SK-N-SH (cell line): ENCODE results near the gene GOT1. TPM values are rescaled to one million over a fixed set of nuclear protein-coding genes. Genes with fewer than 3 reads are reported as not detected.

Source experiments
- CTCF ChIA-PET: fragments of 300-600, 350-600 bp; formaldehyde crosslinking; extraction: SDS; loops from one replicate; lab custom pipeline; 2021; lab: Yijun Ruan, JAX
- POLR2A ChIA-PET: fragments of 350-600 bp; sonication (Branson Sonifier 250); formaldehyde crosslinking; extraction: SDS; loops from one replicate; lab custom pipeline; 2020; ENCODE audit warnings: antibody characterized with exemption, inconsistent platforms; lab: Yijun Ruan, JAX
- DNase-seq: peaks from one replicate; pipeline ENCODE4 v3.0.0; 2012
- H2AFZ ChIP-seq: fragments of 200-600 bp; sonication (generic); 2 replicates; pipeline ENCODE4 v1.8.1; 2016; ENCODE audit warnings: antibody characterized with exemption, mild to moderate bottlenecking, low read depth
- H3F3A ChIP-seq: fragments of 200-600 bp; sonication (generic); replicated peaks from 2 replicates; pipeline ENCODE3; 2016; ENCODE audit warnings: antibody characterized with exemption, mild to moderate bottlenecking; ENCODE audit not compliant: insufficient read depth
- H3K27ac ChIP-seq, 2 experiments: fragments of 200-500 bp in 1 of 2; fragments of 200-600 bp in 1 of 2; sonication (Bioruptor generic) in 1 of 2; sonication (generic), shearing (Covaris generic) in 1 of 2; 2 replicates each; pipeline versions ENCODE4 v1.5.1 to v1.6.1; 2014 to 2016; ENCODE audit warnings: low read depth in 2 of 2, inconsistent platforms in 1 of 2, low read length in 1 of 2, mild to moderate bottlenecking in 1 of 2, mixed read lengths in 1 of 2
- H3K27me3 ChIP-seq: fragments of 200-600 bp; sonication (generic), shearing (Covaris generic); 2 replicates; pipeline ENCODE4 v1.6.1; 2016; ENCODE audit warnings: mixed run types; ENCODE audit not compliant: insufficient read depth
- H3K36me3 ChIP-seq, 2 experiments: fragments of 200-500 bp in 1 of 2; fragments of 200-600 bp in 1 of 2; sonication (Bioruptor generic) in 1 of 2; sonication (generic) in 1 of 2; replicated peaks in 1 of 2; 2 replicates each; pipeline versions ENCODE3 to v1.5.1; 2014 to 2016; ENCODE audit warnings: low read length in 1 of 2, mild to moderate bottlenecking in 1 of 2; ENCODE audit not compliant: insufficient read depth in 2 of 2, control insufficient read depth in 1 of 2
- H3K4me1 ChIP-seq, 2 experiments: fragments of 200-500 bp in 1 of 2; fragments of 200-600 bp in 1 of 2; sonication (Bioruptor generic) in 1 of 2; sonication (generic), shearing (Covaris generic) in 1 of 2; 2 replicates each; pipeline versions ENCODE4 v1.5.1 to v1.6.1; 2014 to 2016; ENCODE audit warnings: low read depth in 1 of 2, low read length in 1 of 2, mixed run types in 1 of 2; ENCODE audit not compliant: insufficient read depth in 2 of 2, control insufficient read depth in 1 of 2
- H3K4me2 ChIP-seq: fragments of 200-600 bp; sonication (generic), shearing (Covaris generic); 2 replicates; pipeline ENCODE4 v1.6.1; 2017; ENCODE audit warnings: mixed run types
- H3K4me3 ChIP-seq, 2 experiments: fragments of 200-500 bp in 1 of 2; fragments of 200-600 bp in 1 of 2; sonication (Bioruptor generic) in 1 of 2; sonication (generic), shearing (Covaris generic) in 1 of 2; 2 replicates each; pipeline versions ENCODE4 v1.5.1 to v1.8.1; 2014 to 2016; ENCODE audit warnings: low read depth in 2 of 2, inconsistent platforms in 1 of 2, low read length in 1 of 2, mild to moderate bottlenecking in 1 of 2, mixed read lengths in 1 of 2, moderate library complexity in 1 of 2
- H3K79me2 ChIP-seq: fragments of 200-600 bp; sonication (generic); 2 replicates; pipeline ENCODE4 v1.8.1; 2017; ENCODE audit warnings: mild to moderate bottlenecking; ENCODE audit not compliant: insufficient read depth
- H3K9ac ChIP-seq: fragments of 200-600 bp; sonication (generic); 2 replicates; pipeline ENCODE4 v1.6.1; 2017; ENCODE audit warnings: mixed run types
- H3K9me2 ChIP-seq: fragments of 200-600 bp; sonication (generic); 2 replicates; pipeline ENCODE4 v1.6.1; 2017; ENCODE audit warnings: mixed run types
- H3K9me3 ChIP-seq: fragments of 200-600 bp; sonication (generic); 2 replicates; pipeline ENCODE4 v1.6.1; 2017; ENCODE audit warnings: mixed run types, mild to moderate bottlenecking, moderate library complexity
- H4K20me1 ChIP-seq: fragments of 200-600 bp; sonication (generic); 2 replicates; pipeline ENCODE4 v1.6.1; 2017; ENCODE audit warnings: mild to moderate bottlenecking, mixed run types; ENCODE audit not compliant: insufficient read depth
- EP300 ChIP-seq, 2 experiments: IDR thresholded peaks; 2 replicates each; pipeline versions ENCODE4 v1.4.0 to v1.6.1; 2012; ENCODE audit warnings: borderline replicate concordance in 1 of 2, low read depth in 1 of 2, low read length in 1 of 2
- EZH2phosphoT487 ChIP-seq: fragments of 200-600 bp; sonication (generic); IDR thresholded peaks from 2 replicates; pipeline ENCODE4 v1.6.1; 2017; ENCODE audit warnings: low read depth, mixed run types, mild to moderate bottlenecking, antibody characterized with exemption, moderate library complexity, borderline replicate concordance
- GABPA ChIP-seq: IDR thresholded peaks from 2 replicates; pipeline ENCODE4 v1.4.0; 2012; ENCODE audit warnings: low read depth, mild to moderate bottlenecking
- GATA2 ChIP-seq: sonication (generic); formaldehyde crosslinking; IDR thresholded peaks from 2 replicates; pipeline ENCODE4 v1.5.0; 2020; ENCODE audit warnings: mild to moderate bottlenecking, missing genetic modification reagents
- JUND ChIP-seq: IDR thresholded peaks from 2 replicates; pipeline ENCODE4 v1.4.0; 2012
- MEF2A ChIP-seq: IDR thresholded peaks from 2 replicates; pipeline ENCODE4 v1.4.0; 2012; ENCODE audit warnings: low read depth, borderline replicate concordance
- NFIC ChIP-seq: IDR thresholded peaks from 2 replicates; pipeline ENCODE4 v1.4.0; 2012; ENCODE audit warnings: borderline replicate concordance
- NRF1 ChIP-seq: IDR thresholded peaks from 2 replicates; pipeline ENCODE4 v1.6.1; 2012; ENCODE audit warnings: low read depth, mild to moderate bottlenecking, low read length
- RFX5 ChIP-seq: IDR thresholded peaks from 2 replicates; pipeline ENCODE4 v1.6.1; 2012; ENCODE audit warnings: mild to moderate bottlenecking, improper control_type of control experiment, low read length
- RXRA ChIP-seq: IDR thresholded peaks from 2 replicates; pipeline ENCODE4 v1.4.0; 2012; ENCODE audit warnings: low read depth, mild to moderate bottlenecking, borderline replicate concordance
- TAF1 ChIP-seq: IDR thresholded peaks from 2 replicates; pipeline ENCODE4 v1.6.1; 2012; ENCODE audit warnings: low read depth, mild to moderate bottlenecking, low read length, moderate library complexity, borderline replicate concordance
- TCF12 ChIP-seq: IDR thresholded peaks from 2 replicates; pipeline ENCODE4 v1.4.0; 2012
- WGBS: methylation state at CpG from one replicate; pipeline ENCODE4 v1.1.6; 2017; ENCODE audit warnings: low lambda C conversion rate; 5-methylcytosine and 5-hydroxymethylcytosine counted together
- polyA plus RNA-seq, 3 experiments: library from polyadenylated mRNA; depleted of rRNA; stranded (reverse); fragments of >200 nt; gene quantifications; 2 replicates each; pipeline ENCODE4 v1.2.3, GENCODE V29; 2012
- TF ChIP-seq, protein P1 (sequence below): IDR thresholded peaks from 2 replicates; pipeline ENCODE4; 2012
- TF ChIP-seq, protein P2 (sequence below): IDR thresholded peaks from 2 replicates; pipeline ENCODE4 v1.4.0; 2012; ENCODE audit warnings: low read depth, borderline replicate concordance
- TF ChIP-seq, protein P3 (sequence below): fragments of 200-600 bp; sonication (generic); IDR thresholded peaks from 2 replicates; pipeline ENCODE4 v1.6.1; 2017; ENCODE audit warnings: antibody characterized with exemption, mild to moderate bottlenecking, moderate library complexity
- TF ChIP-seq, protein P4 (sequence below): IDR thresholded peaks from 2 replicates; pipeline ENCODE4 v1.4.0; 2012; ENCODE audit warnings: low read depth
- TF ChIP-seq, protein P5 (sequence below): fragments of 150-350 bp; IDR thresholded peaks from 2 replicates; pipeline ENCODE4 v1.6.1; 2017; ENCODE audit warnings: antibody characterized with exemption, low read length, low read depth, borderline replicate concordance

GOT1 gene
- polyA plus RNA-seq, 1 of the 3 experiments (the other 2 are of a cell fraction), result 9.8 TPM

DNA sequence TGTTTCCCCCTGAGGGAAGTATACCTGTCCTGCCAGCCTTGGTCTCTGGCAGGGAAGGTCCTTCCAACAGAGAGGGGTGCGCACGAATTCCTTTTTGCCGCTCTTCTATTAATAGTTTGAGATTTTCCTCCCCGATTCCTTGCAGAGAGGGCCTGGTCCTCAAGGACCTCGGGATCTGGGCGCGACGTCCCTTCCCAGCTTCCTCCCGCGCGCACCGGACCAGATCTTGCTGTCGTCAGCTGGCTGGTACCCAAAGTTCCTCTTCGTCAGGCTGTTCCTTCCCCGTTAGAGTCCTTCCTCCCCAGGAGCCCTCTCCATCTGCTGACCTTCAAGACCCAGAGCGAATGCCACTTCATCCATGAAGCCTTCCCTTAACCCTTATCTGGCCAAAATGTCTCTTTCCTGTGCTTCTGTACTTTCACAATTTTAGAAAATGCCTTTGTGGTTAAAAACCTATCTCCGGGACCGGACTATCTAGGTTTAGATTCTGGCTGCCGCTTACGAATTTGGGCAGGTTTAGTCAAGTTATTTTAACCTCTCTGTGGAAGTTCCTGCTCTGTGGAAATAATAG lies 851 bp upstream of the GOT1 start:
- ChIA-PET CTCF (interaction anchor here (0.7 to 8.6 kb wide), 6 partner anchors 18 to 1404 kb away, joined by 3 to 118 read pairs (median 4); no protein-coding TSS in a partner anchor), POLR2A (interaction anchor here (0.7 to 2.1 kb wide), 4 partner anchors 10 to 189 kb away, joined by 3 to 6 read pairs (median 3); partner anchors contain the start of gene SLC25A28)
- peaks cover 5 to 6% of the 10 kb centered on the region in 2 experiments for H3K36me3 ChIP-seq
- peaks cover 7% of the 10 kb centered on the region for H3F3A ChIP-seq
- peaks cover 55% of the 10 kb centered on the region for H3K79me2 ChIP-seq
- peak; percentile 33 for DNase-seq
- no peaks in the 10 kb centered on the region for H3K27me3 ChIP-seq
- TF ChIP-seq JUND, result no peak
- TF ChIP-seq, protein P1, sequence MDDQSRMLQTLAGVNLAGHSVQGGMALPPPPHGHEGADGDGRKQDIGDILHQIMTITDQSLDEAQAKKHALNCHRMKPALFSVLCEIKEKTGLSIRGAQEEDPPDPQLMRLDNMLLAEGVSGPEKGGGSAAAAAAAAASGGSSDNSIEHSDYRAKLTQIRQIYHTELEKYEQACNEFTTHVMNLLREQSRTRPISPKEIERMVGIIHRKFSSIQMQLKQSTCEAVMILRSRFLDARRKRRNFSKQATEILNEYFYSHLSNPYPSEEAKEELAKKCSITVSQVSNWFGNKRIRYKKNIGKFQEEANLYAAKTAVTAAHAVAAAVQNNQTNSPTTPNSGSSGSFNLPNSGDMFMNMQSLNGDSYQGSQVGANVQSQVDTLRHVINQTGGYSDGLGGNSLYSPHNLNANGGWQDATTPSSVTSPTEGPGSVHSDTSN, result no peak
- no peak for TF ChIP-seq GABPA
- TF ChIP-seq NFIC, result no peak
- TF ChIP-seq EZH2phosphoT487, result no peak
- TF ChIP-seq, protein P2, sequence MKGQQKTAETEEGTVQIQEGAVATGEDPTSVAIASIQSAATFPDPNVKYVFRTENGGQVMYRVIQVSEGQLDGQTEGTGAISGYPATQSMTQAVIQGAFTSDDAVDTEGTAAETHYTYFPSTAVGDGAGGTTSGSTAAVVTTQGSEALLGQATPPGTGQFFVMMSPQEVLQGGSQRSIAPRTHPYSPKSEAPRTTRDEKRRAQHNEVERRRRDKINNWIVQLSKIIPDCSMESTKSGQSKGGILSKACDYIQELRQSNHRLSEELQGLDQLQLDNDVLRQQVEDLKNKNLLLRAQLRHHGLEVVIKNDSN, result no peak
- TF ChIP-seq TCF12, result no peak
- TF ChIP-seq NRF1, result no peak
- no peak for TF ChIP-seq MEF2A
- TF ChIP-seq, protein P3, sequence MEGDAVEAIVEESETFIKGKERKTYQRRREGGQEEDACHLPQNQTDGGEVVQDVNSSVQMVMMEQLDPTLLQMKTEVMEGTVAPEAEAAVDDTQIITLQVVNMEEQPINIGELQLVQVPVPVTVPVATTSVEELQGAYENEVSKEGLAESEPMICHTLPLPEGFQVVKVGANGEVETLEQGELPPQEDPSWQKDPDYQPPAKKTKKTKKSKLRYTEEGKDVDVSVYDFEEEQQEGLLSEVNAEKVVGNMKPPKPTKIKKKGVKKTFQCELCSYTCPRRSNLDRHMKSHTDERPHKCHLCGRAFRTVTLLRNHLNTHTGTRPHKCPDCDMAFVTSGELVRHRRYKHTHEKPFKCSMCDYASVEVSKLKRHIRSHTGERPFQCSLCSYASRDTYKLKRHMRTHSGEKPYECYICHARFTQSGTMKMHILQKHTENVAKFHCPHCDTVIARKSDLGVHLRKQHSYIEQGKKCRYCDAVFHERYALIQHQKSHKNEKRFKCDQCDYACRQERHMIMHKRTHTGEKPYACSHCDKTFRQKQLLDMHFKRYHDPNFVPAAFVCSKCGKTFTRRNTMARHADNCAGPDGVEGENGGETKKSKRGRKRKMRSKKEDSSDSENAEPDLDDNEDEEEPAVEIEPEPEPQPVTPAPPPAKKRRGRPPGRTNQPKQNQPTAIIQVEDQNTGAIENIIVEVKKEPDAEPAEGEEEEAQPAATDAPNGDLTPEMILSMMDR, result no peak
- TF ChIP-seq EP300 (IDR thresholded peaks at IDR 0.05; ENCODE audit: borderline replicate concordance in 1 of 2, low read depth in 1 of 2, low read length in 1 of 2), result no peak
- TF ChIP-seq RXRA, result no peak
- TF ChIP-seq, protein P4, sequence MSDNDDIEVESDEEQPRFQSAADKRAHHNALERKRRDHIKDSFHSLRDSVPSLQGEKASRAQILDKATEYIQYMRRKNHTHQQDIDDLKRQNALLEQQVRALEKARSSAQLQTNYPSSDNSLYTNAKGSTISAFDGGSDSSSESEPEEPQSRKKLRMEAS, result no peak
- TF ChIP-seq RFX5, result no peak
- TF ChIP-seq, protein P5, sequence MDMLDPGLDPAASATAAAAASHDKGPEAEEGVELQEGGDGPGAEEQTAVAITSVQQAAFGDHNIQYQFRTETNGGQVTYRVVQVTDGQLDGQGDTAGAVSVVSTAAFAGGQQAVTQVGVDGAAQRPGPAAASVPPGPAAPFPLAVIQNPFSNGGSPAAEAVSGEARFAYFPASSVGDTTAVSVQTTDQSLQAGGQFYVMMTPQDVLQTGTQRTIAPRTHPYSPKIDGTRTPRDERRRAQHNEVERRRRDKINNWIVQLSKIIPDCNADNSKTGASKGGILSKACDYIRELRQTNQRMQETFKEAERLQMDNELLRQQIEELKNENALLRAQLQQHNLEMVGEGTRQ, result no peak
- TF ChIP-seq GATA2 (CRISPR knock-in tag), result no peak
- TF ChIP-seq TAF1, result no peak
- 12% methylated on average over 20 of the region's 20 CpGs for WGBS
- H2AFZ ChIP-seq, result peak overlapping the region; percentile 58
- H3K4me3 ChIP-seq, result peak overlapping the region; percentile 98
- peak overlapping the region; percentile 23 to 60; a peak in 2 of 4 replicates for H3K27ac ChIP-seq
- H3K9me2 ChIP-seq, result no peaks in the 10 kb centered on the region
- H3K9ac ChIP-seq, result peak overlapping the region; percentile 75
- 0 out of 2 replicates have a peak, but pooled peaks cover under 1% of the 10 kb centered on the region for H4K20me1 ChIP-seq
- H3K9me3 ChIP-seq, result no peaks in the 10 kb centered on the region
- H3K4me2 ChIP-seq, result peak overlapping the region; percentile 89
- peaks cover 8 to 10% of the 10 kb centered on the region in 2 experiments; a peak in 2 of 4 replicates for H3K4me1 ChIP-seq
